Stomach (tissue), 4 donors: ENCODE results near the gene ZBTB46.

ENCODE experiments used
- CTCF ChIP-seq, 7 experiments: fragments of 450-650 bp in 4 of 7; fragments of 200-600 bp in 3 of 7; sonication (generic) in 3 of 7; IDR thresholded peaks; one replicate each; pipeline ENCODE4 v1.5.1; 2016 to 2019; ENCODE audit warnings: antibody characterized with exemption in 7 of 7, control low read depth in 2 of 7, mild to moderate bottlenecking in 1 of 7
- POLR2A ChIP-seq, 4 donors: fragments of 450-650 bp; IDR thresholded peaks; one replicate each; pipeline ENCODE4 v1.6.1; 2016; ENCODE audit warnings: antibody characterized with exemption in 4 of 4, control low read depth in 2 of 4, mild to moderate bottlenecking in 1 of 4, moderate library complexity in 1 of 4
- POLR2AphosphoS5 ChIP-seq, 3 donors: sonication (generic); formaldehyde crosslinking; IDR thresholded peaks; one replicate each; pipeline ENCODE4 v1.6.1; 2016; ENCODE audit warnings: antibody characterized with exemption in 3 of 3

GRCh38 chr20:63708301-63709148, 122.5 kb downstream of the ZBTB46 start:
- TF ChIP-seq CTCF (IDR thresholded peaks at IDR 0.05) (no peak), POLR2AphosphoS5 (IDR thresholded peaks at IDR 0.05) (no peak), POLR2A (IDR thresholded peaks at IDR 0.05) (no peak)
